ENCODE measurements around the gene ANTKMT.
A peak's percentile ranks its signal among the peaks of the same experiment; 100 is the strongest.
"Not testable (repeated sequence)": the region's sequence is repeated elsewhere in the genome, so short reads cannot be mapped to it uniquely, and the experiment has no call there.

The ANTKMT gene

GRCh38 chr16:746637-747036, 25.7 kb downstream of the ANTKMT start:
- DNase-seq = no peak

GRCh38 chr16:747978-748746, 27.2 kb downstream of the ANTKMT start:
- no peak for DNase-seq

GRCh38 chr16:749010-749409, 28.1 kb downstream of the ANTKMT start:
- no peak for DNase-seq

GRCh38 chr16:750485-750884, 29.5 kb downstream of the ANTKMT start:
- DNase-seq = no peak

DNA sequence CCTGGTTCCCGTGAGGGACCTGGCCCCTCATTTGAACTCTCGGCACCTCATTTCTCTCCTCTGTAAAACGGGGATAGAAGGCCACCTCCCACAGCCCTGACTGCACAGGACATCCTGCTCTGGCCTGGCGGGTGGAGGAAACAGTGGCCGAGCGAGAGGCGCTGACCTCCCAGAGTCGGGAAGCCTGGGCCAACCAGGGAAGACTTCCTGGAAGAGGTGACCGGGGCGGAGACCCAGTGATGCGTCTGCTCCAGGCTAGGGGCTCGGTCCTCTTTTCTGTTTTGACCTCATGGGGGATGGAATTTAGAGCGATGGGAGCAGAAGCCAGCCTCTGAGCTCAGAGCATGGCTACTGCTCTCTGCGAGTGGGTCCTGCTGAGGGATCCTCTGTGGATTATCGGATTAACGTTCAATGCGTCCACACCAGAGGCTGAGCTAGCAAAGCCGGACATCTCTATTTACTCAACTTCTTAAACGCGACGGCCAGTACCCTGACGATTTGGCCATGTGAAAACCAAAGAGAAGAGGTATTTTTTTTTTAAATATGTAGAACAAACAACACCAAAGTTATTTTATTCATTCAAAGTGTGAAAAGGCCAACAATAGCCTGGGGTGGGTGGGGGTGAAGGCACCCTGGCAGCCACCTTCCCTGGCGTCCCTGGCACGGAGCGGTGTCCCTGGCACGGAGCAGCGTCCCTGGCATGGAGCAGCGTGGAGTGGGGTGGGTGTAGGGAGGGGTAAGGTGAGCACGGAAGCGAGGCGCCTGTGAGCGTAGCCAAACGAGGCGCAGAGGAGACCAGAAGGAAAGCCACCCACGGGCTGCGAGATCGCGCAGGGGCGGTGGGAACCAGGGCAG, 30.4 kb downstream of the ANTKMT start:
- DNase-seq = no peak

- no peak for DNase-seq
These were observed 31.0 kb downstream of the ANTKMT start for GRCh38 chr16:752007-752312.

DNA sequence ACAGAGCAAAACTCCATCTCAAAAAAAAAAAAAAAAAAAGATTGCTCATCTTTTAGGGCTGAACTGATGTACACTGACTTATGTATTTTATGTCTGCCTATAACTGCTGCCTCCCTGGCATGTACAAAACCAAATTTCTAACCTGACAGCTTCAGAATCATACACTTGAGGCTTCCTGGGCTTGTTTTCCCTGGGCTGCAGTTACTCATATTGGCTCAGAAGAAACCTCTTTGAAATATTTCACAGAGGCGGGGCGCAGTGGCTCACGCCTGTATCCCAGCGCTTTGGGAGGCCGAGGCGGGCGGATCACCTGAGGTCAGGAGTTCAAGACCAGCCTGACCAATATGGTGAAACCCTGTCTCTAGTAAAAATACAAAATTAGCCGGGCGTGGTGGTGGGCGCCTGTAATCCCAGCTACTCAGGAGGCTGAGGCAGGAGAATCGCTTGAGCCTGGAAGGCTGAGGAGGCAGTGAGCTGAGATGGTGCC, 33.2 kb downstream of the ANTKMT start:
- not testable (repeated sequence) for DNase-seq

DNA sequence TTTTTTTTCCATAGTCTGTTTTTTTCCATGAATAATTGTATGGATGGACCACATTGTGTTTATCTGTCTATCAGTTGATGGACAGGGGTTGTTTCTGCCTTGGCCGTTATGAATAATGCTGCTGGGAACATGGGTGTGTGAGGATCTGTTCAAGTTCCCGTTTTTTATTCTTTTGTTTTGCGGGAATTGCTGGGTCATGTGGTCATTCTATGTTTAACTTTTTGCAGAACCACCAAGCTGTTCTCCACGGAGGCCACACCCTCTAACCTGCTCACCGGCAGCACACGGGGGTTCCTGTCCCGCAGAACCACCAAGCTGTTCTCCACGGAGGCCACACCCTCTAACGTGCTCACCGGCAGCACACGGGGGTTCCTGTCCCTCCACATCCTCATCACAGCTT, 33.7 kb downstream of the ANTKMT start:
- DNase-seq = peak in 1 of 2 donors; percentile 7

DNA sequence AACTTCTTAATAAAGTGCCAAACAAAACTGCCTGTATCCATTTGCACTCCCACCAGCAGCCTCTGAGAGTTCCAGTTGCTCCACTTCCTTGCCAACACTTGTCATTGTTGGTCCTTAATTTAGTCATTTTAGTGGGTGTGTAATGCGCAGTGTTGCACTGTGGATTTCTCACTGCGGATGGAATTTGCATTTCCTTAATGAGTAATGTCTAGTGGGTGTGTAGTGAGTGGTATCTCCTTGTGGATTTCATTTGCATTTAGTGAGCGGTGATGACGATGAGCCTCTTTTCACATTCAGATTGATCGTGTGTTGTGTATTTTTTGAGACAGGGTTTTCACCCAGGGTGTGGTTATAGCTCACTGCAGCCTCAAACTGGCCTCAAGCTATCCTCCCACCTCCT, 35.5 kb downstream of the ANTKMT start:
- DNase-seq = no peak

GRCh38 chr16:759110-759910, 38.4 kb downstream of the ANTKMT start:
- DNase-seq = no peak

DNA sequence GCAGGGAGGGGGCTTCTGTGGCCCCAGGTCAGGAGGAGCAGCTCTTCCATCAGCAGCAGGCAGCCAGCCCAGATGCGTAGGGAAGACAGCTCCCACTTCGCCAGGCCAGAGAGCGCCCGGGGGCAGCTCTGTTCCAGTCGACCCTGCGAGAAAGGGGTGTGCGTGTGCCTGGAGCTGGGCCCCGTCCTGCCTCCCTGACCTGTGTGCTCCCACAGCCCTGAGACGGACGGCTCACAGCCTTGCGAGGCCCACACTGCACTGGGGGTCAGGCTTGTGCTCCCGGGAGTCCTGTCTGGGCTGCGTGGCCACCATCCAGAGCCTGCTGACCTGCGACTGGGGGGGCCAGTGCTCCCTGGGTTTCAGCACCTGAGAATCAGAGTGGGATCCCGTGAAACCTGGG, 39.1 kb downstream of the ANTKMT start:
- no peak for DNase-seq

- DNase-seq = no peak
These were observed 39.8 kb downstream of the ANTKMT start, which contains the start of gene MSLN for GRCh38 chr16:760545-761343. MSLN (plus strand) TSS chr16:760734; CDS start chr16:762681, 1,947 bp downstream.

GRCh38 chr16:761625-762513, 40.9 kb downstream of the ANTKMT start:
- DNase-seq = no peak

DNA sequence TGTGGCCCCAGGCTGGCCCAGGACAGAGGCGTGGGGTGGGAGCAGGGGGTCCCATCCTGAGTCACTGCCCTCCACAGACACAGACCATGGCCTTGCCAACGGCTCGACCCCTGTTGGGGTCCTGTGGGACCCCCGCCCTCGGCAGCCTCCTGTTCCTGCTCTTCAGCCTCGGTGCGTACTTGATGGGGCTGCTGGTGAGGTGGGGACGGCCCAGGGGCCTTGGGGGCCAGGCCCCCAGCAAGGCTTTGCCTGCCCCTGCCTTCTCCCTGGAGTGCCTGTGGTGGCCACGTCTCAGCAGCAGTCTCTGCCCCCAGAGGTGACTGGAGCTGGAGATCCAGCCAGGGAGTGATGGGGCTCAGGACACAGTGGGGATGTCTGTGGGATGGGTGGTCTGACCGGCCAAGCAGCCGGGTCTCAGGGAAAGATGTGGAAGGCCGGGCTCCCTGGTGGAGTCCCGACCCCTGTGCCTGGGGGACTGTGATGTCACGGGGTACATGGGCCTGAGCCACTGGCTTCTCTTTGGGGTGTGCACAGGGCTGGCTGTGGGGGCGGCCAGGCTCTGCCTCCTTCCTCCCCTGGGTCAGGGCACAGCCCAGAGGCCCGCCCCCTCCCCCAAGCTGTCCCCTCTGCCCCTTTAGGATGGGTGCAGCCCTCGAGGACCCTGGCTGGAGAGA, 41.8 kb downstream of the ANTKMT start:
- DNase-seq = no peak

DNA sequence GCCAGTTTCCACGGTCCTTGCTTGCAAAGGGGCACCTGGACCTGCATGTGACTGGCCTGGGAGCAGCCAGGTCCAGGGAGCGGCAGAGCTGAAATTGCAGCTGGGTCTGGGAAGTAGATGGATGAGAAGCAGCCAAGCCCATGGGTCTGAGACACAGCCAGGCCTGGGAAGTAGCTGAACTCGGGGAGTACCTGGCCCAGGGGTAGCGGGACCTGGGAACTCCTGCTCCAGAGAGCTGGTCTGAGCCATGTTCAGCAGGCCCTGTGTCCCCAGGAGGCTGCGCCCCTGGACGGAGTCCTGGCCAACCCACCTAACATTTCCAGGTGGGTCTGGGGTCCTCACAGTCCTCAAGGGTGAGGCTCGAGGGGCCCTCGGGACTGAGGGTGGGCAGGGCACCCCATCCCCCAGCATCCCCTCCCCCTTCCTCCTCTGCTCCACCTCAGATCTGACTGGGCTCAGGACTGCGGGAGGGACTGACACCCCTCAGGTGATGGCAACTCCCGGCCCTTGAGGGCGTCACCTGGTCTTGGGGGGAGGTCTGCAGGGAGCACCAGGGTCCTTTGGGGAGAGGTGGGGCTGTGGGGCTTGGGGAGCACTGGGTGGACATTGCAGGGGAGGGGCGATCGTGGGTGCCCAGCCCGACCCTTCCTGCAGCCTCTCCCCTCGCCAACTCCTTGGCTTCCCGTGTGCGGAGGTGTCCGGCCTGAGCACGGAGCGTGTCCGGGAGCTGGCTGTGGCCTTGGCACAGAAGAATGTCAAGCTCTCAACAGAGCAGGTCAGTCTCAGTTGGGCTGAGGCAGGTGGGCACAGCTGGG, 42.6 kb downstream of the ANTKMT start:
- no peak for DNase-seq

DNA sequence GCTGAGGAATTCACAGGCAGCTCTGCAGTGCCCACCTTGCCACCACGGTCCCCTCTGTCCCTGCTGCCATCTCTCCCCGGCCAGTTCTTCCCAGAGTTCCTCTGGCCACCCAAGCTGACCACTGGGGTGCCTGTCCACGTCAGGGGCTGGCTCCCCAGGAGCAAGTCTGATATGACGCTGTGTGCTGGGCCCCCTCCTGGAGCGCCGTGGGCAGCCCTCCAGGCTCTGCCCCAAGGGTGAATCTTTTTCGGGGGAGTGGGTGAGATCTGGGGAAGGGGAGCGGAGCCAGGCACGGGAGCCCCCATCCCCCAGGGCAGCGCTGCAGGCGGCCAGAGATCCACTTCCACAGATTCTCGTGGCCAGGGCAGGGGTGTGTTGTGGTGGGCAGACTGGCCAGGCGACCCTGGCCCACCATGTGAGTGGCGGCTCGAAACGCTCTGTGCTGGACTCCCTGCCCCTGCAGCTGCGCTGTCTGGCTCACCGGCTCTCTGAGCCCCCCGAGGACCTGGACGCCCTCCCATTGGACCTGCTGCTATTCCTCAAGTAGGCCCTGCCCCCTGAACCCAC, 43.3 kb downstream of the ANTKMT start:
- DNase-seq = no peak

DNA sequence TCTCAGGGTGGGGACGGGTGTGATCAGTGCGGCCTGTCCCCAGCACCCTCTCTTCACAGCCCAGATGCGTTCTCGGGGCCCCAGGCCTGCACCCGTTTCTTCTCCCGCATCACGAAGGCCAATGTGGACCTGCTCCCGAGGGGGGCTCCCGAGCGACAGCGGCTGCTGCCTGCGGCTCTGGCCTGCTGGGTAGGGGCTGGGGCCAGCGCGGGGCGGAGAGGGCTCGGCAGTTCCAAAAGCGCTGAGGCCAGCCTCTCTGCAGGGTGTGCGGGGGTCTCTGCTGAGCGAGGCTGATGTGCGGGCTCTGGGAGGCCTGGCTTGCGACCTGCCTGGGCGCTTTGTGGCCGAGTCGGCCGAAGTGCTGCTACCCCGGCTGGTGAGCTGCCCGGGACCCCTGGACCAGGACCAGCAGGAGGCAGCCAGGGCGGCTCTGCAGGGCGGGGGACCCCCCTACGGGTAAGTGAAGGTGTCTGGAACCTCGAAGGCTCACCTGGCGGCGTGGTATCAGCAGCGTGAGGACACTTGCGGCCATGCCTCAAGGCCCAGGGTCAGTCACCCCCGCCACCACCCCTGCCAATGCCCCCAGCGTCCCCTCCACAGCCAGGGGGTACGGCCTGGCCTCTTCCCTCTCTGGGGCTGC, 44.0 kb downstream of the ANTKMT start:
- no peak for DNase-seq

GRCh38 chr16:765488-765865, 44.5 kb downstream of the ANTKMT start:
- no peak for DNase-seq
